ENCODE measurements around the gene ZBTB17.
"Not testable (repeated sequence)": the region's sequence is repeated elsewhere in the genome, so short reads cannot be mapped to it uniquely, and the experiment has no call there.

The ZBTB17 gene

GRCh38 chr1:15934211-15935055, 41.5 kb downstream of the ZBTB17 start:
- DNase-seq = no peak

DNA sequence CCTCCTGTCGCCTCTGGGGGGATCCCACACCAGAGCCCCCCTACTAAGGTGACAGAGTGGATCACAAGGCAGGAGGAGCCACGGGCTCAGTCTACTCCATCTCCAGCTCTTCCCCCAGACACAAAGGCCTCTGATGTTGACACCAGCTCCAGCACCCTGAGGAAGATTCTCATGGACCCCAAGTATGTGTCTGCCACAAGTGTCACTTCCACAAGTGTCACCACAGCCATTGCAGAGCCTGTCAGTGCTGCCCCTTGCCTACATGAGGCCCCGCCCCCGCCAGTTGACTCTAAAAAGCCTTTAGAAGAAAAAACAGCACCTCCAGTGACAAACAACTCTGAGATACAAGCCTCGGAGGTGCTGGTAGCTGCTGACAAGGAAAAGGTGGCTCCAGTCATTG, 42.2 kb downstream of the ZBTB17 start:
- DNase-seq = no peak

- DNase-seq = no peak
Observed at GRCh38 chr1:15932612-15933011, 43.3 kb downstream of the ZBTB17 start.

- no peak for DNase-seq
Observed at GRCh38 chr1:15931884-15932283, 44.0 kb downstream of the ZBTB17 start.

DNA sequence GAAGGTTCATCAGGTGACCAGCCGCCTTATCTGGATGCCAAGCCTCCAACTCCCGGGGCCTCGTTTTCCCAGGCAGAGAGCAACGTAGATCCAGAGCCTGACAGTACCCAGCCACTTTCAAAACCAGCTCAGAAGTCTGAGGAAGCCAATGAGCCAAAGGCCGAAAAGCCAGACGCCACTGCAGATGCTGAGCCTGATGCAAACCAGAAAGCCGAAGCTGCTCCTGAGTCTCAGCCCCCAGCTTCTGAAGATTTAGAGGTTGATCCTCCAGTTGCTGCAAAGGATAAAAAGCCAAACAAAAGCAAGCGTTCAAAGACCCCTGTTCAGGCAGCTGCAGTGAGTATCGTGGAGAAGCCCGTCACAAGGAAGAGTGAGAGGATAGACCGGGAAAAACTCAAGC, 44.5 kb downstream of the ZBTB17 start:
- no peak for DNase-seq

- DNase-seq = no peak
Observed at GRCh38 chr1:15928971-15929965, 46.6 kb downstream of the ZBTB17 start.

DNA sequence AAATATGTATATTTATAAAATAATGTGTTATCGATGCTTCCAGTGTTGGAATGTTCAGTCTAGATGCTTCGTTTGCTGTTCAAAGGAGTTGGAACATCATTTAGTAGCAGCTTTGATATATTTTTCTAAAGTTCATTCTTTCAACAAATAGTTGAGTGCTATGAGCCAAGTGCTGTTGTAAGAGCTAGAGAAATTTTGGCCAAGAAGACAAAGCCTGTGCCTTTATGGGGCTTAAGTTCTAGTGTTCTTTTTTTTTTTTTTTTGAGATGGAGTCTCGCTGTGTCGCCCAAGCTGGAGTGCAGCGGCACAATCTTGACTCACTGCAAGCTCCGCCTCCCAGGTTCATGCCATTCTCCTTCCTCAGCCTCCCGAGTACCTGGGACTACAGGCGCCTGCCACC, 49.5 kb downstream of the ZBTB17 start:
- not testable (repeated sequence) for DNase-seq

DNA sequence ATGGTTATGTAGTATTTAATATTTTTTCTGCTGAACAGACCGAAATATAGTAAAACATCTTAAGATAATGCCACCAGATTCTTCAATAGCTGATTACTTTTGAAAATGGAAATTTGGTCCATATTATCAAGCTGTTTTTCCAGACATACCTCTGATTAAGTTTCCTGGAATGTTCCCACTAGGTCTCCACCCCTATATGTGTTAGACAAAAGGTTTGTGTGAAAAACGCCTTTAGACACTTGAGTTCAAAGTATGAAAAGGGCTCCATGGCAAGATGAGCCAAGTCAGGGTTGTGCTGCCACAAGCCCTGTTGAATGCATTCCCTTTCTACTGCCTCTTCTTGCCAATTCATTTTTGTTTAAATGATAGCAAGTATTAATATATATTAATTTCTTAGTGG, 52.7 kb downstream of the ZBTB17 start:
- no peak for DNase-seq

DNA sequence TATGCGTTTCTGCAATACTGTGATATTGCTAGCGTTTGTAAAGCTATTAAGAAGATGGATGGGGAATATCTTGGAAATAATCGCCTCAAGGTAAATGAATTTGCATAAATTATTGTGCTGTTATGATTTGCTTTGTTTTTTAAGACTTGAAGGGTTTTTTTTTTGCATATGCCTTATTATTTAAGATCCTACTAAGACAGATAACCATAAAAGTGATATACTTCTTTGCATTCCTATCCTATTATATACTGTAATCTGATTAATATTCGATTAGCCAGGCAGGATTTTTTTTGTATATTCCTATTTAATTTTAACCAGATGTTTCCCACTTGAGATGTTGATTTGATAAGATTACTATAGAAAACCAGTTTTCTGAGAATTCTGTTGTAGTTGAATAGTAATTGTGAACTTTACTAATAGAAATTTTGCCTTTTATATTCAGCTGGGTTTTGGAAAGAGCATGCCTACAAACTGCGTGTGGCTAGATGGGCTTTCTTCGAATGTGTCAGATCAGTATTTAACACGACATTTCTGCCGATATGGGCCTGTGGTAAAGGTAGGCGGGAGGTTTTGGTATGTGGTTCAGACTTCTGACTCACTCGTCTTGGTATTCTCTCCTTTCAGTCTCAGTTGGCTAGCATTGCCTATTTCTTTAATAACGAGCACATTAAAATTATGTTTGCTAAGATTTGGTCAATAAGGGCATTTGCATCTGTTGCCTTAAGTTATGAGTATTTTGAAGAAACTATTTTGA, 56.8 kb downstream of the ZBTB17 start:
- no peak for DNase-seq

DNA sequence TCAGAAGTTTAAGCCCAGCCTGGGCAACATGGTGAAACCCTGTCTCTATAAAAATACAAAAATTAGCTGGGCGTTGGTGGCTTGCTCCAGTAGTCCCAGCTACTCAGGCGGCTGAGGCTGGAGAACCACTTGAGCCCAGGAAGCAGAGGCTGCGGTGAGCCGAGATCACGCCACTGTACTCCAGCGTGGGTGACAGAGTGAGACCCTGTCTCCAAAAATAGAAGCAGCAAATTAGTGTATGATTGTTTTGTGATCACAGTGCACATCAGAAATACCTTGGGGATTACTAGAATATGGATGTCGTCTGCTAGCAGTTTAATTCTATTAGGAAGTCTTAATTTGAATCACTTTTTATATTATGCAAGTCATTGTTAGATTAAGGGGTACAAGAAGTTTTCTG, 59.0 kb downstream of the ZBTB17 start:
- DNase-seq = no peak

DNA sequence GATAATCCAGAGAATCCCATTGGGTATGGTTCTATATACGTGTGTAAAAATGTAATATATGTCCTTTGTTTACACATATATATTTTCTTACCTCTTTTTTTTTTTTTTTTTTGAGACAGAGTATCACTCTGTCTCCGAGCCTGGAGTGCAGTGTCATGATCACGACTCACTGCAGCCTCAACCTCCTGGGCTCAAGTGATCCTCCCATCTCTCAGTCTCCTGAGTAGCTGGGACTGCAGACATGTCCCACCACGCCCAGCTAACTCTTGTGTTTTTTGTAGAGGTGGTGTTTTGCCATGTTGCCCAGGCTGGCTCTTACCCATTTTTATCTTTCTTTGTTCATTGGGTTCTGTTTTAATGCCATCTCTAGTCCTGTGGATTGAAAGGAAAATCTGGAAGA, 59.5 kb downstream of the ZBTB17 start:
- DNase-seq = no peak

DNA sequence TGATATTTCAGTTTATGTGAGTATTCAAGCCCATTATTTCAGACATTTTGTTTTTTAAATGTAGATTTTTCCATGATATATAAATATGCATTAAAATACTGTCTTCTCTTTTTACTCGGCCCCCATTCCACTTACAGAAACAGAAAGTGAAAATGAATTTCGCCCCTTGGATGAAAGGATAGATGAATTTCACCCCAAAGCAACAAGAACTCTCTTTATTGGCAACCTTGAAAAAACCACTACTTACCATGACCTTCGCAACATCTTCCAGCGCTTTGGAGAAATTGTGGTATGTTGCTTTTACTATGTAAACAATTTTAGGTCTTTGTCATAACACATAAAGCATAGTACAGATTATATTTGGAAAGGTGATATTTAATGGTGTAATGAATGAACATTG, 59.9 kb downstream of the ZBTB17 start:
- DNase-seq = no peak

- DNase-seq = not testable (repeated sequence)
Observed at GRCh38 chr1:15913607-15914006, 62.3 kb downstream of the ZBTB17 start.

DNA sequence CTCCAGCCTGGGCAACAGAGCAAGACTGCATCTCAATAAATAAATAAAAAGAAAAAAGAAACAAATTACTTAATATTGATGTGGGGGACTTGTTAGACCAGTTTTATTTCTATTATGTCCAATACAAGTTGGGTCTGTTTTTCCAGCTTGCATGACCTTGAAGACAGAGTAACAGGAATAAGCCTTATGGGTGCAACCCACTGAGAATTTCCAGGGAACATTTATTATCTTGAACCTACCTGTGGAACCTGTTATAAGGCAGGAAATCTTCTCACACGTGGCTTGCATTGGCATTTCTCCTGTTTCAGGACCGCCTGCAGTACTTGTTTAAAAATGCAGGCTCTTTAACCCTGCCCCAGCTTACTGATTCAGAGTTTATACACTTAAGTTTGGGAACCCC, 64.0 kb downstream of the ZBTB17 start:
- no peak for DNase-seq

- DNase-seq = no peak
Observed at GRCh38 chr1:15911141-15911540, 64.8 kb downstream of the ZBTB17 start.

DNA sequence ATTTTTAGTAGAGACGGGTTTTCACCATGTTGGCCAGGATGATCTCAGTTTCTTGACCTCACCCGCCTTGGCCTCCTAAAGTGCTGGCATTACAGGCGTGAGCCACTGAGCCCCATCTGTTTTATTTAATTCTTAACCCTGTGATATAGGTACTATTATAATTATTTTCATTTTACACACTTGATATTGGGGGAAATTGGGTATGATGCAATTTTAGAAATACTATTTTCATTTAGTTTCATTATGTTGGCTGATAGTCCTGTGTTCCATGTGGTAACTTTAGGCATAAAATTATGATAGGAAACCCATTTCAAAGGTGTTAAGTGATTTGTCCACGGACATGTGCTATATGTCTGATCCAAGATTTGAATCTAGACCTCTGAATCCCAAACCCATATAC, 67.3 kb downstream of the ZBTB17 start:
- DNase-seq = no peak

DNA sequence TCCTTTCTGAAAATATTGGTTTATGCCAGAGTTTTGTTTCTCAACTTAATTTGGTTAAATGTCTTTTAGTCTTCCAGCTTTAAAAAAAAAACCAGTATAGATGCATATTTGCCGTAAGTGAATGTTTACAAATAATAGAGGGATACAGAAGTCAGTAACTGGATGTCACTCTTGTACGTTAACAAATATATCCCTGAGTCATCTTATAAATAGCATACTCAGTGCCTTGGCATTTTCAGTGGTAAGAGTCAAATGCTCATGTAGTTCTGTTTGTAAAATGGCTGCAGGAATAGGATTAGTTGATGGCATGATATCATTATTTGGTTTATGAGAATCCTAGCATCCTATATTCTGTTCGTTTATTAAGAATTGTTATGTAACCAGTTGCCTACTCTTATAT, 73.0 kb downstream of the ZBTB17 start:
- no peak for DNase-seq

DNA sequence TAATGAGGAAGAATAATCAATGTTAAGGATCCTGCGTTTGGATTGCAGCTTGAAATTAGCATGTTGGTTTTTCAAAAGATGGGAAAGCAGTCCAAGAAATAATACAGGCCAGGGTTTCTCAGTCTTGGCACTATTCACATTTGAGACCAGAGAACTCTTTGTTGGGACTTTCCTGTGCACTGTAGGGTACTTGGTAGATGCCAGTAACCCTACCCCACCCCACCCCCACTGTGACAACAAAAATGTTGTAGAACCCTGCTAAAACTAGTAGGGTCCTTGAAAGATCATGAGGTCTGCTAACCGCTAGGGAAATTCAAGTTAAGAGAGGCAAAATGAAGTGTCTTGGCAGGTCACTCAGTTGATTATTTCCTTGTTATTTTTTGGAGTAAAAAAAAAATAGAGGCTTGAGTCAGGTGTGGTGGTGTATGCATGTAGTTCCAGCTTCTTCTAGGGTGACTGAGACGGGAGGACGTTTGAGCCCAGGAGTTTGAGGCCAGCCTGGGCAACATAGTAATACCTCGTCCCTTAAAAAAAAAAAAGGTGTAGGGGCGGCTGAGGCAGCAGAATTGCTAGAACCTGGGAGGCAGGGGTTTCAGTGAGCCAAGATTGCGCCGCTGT, 75.1 kb downstream of the ZBTB17 start:
- no peak for DNase-seq

DNA sequence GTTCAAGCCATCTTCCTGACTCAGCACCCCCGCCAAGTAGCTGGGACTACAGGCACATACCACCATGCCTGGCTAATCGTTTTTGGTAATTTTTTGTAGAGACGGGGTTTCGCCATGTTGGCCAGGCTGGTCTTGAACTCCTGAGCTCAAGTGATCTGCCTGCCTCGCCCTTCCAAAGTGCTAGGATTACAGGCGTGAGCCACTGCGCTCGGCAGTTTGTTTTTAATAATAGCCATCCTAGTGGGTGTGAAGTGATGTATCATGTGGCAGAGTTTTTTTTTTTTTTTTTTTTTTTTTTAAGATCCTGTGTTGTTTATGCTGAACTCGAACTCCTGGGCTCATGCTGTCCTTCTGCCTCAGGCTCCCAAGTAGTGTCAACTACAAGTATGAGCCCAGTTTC, 76.6 kb downstream of the ZBTB17 start:
- no peak for DNase-seq

DNA sequence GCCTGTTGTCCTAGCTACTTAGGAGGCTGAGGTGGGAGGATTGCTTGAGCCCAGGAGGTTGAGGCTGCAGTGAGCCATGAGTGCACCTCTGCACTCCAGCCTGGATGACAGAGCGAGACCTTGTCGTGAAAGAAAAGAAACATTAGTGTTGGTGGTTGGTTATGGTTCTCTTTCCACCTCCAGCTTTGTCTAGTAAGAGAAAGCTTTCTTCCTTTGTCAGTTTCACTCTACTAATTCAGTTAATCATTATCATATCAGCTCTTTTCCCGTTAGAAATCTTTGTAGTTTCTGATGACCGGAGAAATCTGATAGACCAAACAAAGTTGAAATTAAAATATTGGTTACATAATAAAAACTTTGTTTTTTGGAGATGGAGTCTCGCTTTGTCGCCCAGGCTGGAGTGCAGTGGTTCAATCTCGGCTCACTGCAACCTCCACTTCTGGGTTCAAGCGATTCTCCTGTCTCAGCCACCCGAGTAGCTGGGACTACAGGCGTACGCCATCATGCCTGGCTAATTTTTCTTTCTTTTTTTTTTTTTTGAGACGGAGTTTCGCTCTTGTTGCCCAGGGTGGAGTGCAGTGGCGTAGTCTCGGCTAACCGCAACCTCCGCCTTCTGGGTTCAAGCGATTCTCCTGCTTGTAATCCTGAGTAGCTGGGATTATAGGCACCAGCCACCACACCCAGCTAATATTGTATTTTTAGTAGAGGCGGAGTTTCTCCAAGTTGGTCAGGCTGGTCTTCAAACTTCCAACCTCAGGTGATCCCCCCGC, 78.9 kb downstream of the ZBTB17 start:
- DNase-seq = not testable (repeated sequence)

- no peak for DNase-seq
Observed at GRCh38 chr1:15895233-15895632, 80.7 kb downstream of the ZBTB17 start.
